Measurements from ENCODE around the gene ATRIP.
"Not testable (repeated sequence)": the region's sequence is repeated elsewhere in the genome, so short reads cannot be mapped to it uniquely, and the experiment has no call there.

The ATRIP gene

DNA sequence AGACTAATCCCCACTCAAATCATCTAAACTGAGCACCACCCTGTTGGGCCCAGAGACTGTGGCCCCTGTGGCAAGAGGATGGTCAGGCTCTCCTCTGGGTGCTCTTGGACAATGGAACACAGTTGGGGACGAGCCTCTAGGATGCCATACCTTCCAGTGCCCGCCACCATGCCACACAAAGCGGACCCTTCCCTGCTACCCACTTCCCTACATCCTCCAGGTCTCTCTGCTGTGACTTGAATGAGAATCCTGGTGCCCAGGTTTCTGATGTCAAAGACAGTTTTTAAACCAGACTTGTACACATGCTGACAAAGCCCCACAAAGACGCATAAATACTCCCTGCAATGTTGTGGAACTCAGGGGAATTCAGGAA, 11.3 kb upstream of the ATRIP start:
- FAIRE-seq (no peak), DNase-seq (ENCODE audit: extremely low spot score, insufficient read length, low read depth) (no peak)

DNA sequence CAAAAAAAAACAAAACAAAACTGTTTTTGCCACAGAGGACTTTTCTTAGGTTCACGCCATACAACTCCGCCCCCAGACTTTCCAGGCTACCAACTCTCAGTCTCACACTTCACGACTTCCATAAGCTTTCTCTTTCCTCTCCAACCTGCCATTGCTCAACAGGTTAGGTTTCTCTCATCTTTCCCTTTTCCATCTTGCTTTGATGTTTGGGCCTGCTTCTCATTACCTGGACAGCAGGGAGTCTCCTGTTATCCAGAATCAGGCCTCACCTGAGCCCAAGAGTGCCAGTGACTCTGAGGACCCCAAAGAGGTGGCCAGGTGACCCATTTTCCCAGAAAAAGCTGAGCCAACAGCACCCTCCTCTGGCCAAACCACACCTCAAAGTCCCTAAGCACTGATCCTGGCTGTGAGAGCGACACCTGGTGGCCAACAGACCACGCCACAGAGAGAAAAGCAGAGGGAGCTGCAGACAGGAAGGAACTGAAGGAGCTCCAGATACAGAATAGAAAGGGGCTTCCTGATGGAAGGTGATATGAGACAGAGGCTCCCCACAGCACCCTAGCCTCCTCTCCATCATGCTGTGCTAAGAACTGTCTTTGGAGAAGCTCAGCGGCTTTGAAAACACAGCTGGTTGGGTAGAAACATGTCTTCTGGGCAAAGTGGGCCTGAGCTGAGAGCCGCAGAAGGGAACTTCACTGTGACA, 10.6 kb upstream of the ATRIP start:
- DNase-seq (ENCODE audit: extremely low spot score, insufficient read length, low read depth): peak; percentile 63
- FAIRE-seq: peak; percentile 95

DNA sequence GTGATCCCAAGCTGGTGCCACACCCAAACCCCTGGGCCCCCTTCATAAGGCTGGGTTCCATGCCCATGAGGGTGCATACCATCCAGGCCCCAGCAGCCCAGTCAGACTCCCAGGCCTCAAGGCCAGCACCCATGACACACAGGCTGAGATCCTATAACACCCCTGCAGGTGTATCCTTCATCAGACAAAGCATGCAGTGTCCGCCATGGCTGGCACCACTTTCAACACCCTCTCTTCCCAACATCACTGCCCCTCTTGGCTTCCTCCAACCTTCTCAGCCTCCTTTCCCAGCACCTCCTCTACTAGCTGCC, 10.1 kb upstream of the ATRIP start:
- no peak for DNase-seq (ENCODE audit: extremely low spot score, insufficient read length, low read depth)
- FAIRE-seq: no peak

DNA sequence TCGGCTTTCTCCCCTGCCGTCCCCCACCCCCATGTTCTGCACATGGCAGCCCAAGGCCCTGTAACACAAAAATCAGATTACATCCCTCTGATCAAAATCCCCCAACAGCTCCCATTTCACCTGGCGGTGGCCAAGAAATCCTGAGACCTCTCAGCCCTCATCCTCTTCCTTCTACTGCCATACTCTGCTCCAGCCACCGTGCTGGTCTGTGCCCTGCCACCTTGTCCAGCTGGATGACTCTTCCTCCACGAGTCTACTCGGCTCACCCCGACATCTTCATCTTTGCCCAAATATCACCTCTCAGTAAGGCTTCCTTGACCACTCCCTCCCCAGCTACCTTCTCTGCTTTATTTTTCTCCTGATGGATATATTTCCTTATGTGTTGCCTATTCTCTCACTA, 9.7 kb upstream of the ATRIP start:
- DNase-seq (ENCODE audit: extremely low spot score, insufficient read length, low read depth) (no peak), FAIRE-seq (no peak)

DNA sequence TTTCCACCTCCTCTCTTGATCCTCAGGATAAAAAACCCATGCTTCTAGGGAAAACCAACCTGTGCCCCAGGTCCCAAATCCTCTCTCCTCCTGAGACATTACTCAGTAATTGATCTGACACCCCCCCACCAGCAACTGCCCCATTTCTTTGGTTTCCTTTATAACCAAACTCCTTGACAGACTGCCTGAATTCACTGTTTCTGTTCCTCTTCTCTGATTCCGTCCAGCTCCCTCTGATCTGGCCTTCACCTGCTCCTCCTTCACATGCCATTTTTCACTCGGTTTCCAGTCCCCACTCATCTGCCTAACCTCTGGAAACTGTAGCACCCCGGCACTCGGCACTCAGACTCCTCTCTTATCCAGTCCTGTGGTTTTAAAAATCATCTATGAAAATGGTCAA, 8.7 kb upstream of the ATRIP start:
- DNase-seq (ENCODE audit: extremely low spot score, insufficient read length, low read depth) (no peak), FAIRE-seq (peak; percentile 26)

DNA sequence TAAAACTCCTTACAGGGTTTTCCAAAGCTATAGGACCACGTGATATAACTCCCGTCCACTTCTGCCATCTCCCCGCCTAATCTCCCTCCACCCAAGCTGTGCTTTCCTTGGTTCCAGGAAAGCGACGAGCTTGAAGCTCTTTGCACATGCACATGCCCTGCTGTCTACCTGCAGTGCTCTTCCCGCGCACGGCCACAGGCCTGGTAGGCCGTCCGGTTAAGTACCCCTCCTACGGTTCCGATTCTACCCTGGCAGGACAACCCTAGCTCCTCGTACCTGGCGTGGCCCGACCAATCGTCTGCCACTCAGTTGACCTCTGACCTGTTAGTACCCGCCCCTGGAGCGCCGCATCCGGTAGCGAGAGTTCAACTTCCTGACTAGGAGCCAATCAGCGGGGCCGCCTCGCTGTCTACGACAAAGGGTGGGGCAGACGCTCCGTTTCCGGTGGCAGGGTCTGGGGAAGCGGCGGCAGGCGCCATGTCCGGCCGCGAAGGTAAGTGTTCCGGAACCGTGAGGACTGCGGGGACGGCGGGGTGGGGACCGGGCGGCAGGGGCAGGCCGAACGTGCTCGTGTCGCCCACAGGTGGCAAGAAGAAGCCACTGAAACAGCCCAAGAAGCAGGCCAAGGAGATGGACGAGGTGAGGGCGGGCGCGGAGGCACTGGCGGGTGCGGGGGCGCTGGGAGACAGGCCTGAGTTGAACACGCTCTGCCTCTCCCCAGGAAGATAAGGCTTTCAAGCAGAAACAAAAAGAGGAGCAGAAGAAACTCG, 6.5 kb upstream of the ATRIP start, which contains the start of the genes CCDC51 and TMA7:
CCDC51 (minus strand) TSS at position 300 of the 770 bp plus-strand sequence. CDS start 4,991 bp downstream, outside the sequence.
TMA7 (plus strand) TSS at position 438 of the 770 bp plus-strand sequence; CDS start at position 478, 40 bp downstream.
- DNase-seq (ENCODE audit: extremely low spot score, insufficient read length, low read depth) (peak; percentile 99), FAIRE-seq (peak; percentile 99)

DNA sequence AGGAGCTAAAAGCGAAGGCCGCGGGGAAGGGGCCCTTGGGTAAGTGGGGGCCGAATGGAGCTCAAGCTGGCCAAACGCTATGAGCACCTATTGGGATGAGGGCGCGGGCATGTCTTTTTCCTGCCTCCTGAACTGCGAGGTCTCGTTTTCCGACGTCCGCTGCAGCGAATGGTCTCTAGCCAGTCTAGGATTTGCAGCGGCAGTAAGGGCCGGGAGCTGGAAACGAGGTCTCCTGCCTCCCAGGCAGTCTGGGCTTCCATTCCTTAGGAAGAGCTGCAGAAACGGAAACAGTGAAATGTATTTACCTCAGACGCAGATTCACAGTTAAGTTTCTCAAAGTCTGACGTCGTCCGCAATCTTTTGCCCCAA, 6.0 kb upstream of the ATRIP start:
- DNase-seq (ENCODE audit: extremely low spot score, insufficient read length, low read depth) (no peak), FAIRE-seq (peak; percentile 39)

DNA sequence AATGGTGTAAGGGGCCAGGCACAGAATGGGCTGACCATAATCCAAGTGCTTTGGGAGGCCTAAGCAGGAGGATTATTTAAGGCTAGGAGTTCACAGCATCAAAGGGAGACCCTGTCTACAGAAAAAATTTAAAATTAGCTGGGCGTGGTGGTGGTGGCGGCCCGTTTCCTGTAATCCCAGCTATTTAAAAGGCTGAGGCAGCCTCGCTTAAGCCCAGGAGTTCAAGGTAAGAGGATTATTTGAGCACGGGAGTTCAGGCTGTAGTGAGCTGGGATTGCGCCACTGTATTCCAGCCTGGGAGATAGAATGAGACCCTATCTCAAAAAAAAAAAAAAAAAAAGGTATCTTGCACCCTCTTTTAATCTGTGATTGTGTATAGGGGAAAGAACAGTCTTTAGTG, 4.6 kb upstream of the ATRIP start:
- DNase-seq (ENCODE audit: extremely low spot score, insufficient read length, low read depth) (no peak), FAIRE-seq (no peak)

DNA sequence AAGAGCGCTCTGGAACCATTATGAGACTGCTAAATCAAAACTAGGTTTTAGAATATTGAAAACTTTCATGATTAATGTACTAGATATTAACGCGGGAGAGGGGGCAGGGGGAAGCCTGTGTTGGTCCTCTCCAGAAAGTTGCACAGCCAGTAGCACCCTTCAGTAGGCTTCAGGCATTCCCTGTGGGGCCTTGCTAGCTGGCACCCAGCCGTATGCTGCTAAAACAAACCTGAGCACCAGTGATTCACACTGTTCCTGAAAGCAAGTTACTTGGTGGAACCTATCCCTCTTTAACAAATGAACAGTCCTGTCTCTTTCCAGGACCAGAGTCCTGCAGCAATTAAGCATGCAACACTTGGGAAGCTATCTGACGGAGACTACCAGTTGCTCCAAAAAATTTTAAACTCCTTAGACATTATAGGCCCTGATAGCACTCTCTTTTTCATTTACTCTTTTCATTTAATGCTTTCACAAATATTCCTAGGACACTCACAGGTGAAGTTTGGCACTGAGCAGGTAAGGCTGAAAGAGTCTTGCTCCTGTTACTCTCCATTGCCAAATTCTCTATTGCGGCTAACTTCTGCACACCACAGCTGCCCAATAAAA, 1.2 kb upstream of the ATRIP start:
- DNase-seq (ENCODE audit: extremely low spot score, insufficient read length, low read depth) (no peak), FAIRE-seq (no peak)

DNA sequence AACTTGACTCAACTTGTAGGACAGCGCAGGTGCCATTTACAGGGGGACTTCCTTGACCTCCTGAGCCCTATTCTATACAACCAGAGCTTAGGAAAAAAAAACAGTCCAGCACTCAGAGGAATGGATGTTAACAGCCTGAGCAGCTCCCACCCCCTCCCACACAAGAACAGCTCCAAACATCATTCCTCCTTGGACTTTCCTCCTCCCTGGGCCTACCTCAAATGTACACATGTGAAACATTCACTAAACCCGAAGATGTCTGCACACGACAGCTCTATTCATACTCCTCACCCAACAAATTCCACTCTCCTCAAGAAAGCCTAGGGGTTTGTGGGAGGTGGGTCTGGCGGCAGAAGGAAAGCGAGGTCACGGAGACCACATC, 503 bp upstream of the ATRIP start:
- DNase-seq (ENCODE audit: extremely low spot score, insufficient read length, low read depth): no peak
- no peak for FAIRE-seq

DNA sequence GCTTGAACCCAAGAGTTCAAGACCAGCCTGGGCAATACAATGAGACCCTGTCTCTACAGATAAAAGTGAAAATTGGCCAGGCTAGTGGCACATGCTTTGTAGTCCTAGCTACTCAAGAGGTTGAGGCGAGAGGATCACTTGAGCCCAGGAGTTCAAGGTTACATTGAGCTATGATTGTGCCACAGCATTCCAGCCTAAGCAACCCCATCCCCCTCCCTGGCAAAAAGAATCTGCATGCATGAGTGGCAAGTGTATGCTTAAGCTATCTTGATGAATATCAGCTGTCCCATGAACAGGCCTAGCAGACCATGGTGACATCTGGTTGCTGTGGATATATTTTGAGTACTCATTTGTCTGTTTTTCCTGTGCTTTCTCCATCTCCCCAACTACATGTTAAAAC, 4.7 kb downstream of the ATRIP start:
- FAIRE-seq (no peak), DNase-seq (ENCODE audit: extremely low spot score, insufficient read length, low read depth) (no peak)

DNA sequence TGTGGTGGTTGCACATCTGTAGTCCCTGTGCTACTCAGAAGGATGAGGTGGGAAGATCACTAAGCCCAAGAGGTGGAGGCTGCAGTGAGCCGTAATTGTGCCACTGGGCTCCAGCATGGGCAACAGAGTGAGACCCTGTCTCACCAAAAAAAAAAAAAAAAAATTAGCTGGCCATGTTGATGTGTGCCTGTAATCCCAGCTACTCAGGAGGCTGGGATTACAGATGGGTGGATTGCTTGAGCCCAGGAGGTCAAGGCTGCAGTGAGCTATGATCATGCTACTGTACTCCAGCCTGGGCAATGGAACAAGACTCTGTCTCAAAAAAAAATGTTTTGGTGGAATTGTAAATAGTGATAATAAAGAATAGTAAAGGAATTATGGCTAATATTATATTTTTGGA, 9.9 kb downstream of the ATRIP start:
- no peak for FAIRE-seq

DNA sequence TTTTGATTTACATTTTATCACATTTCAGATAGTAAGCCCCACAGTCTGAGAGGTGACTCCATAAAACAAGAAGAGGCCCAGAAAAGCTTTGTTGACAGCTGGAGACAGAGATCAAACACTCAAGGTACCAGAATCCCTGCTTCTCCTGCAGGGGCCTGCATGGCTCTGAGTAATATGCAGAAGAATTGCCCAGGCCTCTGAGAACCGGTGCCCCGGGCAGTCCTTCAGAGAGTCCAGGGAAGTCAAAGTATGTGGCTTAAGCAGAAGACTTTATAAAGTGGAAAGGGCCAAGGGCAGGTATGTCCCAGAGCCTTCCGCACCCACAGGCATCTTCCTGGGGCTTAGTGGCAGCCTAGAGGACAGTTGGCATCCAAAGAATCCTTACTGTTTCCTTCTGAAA, 12.8 kb downstream of the ATRIP start:
- FAIRE-seq (no peak), DNase-seq (ENCODE audit: extremely low spot score, insufficient read length, low read depth) (no peak)

More for the DNA sequence above, 9.9 kb downstream of the ATRIP start:
- DNase-seq (ENCODE audit: extremely low spot score, insufficient read length, low read depth): no peak

DNA sequence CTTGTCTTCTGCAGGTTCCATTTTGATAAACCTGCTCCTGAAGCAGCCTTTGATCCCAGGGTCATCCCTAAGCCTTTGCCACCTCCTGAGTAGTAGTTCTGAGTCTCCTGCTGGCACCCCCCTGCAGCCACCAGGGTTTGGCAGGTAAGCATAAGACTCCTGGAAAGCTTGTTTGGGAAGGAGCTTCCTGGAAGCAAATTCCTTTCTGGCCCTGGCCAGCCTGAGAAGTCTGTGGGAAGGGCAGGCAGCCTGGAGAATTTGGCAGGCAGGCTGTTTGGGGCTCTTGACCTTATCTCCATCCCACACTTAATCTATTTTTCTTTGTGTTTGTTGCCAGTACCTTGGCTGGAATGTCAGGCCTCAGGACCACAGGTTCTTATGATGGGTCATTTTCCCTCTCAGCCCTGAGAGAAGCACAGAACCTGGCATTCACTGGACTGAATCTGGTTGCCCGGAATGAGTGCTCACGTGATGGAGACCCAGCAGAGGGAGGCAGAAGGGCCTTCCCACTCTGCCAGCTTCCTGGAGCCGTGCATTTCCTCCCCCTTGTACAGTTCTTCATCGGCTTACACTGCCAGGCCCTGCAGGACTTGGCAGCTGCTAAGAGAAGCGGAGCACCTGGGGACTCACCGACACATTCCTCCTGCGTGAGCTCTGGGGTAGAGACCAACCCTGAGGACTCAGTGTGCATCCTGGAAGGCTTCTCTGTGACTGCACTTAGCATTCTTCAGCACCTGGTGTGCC, 13.4 kb downstream of the ATRIP start:
- FAIRE-seq (no peak), DNase-seq (ENCODE audit: extremely low spot score, insufficient read length, low read depth) (no peak)

DNA sequence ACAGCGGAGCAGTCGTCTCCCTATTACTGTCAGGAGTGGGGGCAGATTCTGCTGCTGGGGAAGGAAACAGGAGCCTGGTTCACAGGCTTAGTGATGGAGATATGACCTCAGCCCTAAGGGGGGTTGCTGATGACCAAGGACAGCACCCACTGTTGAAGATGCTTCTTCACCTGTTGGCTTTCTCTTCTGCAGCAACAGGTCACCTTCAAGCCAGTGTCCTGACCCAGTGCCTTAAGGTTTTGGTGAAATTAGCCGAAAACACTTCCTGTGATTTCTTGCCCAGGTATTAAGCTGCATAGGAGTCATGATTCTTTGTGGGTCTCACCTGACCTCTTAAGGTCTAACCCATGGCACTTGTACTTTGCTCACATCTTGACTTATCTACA, 14.0 kb downstream of the ATRIP start:
- FAIRE-seq (no peak), DNase-seq (ENCODE audit: extremely low spot score, insufficient read length, low read depth) (no peak)

DNA sequence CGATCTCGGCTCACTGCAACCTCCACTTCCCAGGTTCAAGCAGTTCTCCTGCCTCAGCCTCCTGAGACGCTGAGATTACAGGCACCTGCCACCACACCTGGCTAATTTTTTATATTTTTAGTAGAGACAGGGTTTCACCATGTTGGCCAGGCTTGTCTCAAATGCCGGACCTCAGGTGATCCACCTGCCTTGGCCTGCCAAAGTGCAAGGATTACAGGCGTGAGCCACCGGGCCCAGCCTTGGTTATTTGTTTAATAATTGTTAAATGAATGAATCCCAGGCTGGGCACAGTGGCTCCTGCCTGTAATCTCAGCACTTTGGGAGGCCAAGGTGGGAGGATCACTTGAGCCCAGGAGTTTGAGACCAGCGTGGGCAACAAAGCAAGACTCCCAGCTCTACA, 15.2 kb downstream of the ATRIP start:
- DNase-seq (ENCODE audit: extremely low spot score, insufficient read length, low read depth); FAIRE-seq: not testable (repeated sequence)

DNA sequence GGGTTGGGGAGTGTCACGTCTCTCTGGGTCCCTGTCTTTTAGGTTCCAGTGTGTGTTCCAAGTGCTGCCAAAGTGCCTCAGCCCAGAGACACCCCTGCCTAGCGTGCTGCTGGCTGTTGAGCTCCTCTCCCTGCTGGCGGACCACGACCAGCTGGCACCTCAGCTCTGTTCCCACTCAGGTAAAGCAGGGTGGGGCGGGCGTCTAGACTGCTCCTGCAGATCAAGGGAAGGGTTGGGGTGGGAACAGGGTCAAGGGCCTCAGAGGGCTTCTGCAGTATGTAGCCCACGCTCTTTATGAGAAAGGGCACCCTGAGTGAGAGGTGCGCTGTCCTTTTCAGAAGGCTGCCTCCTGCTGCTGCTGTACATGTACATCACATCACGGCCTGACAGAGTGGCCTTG, 17.2 kb downstream of the ATRIP start:
- no peak for FAIRE-seq
- no peak for DNase-seq (ENCODE audit: extremely low spot score, insufficient read length, low read depth)

DNA sequence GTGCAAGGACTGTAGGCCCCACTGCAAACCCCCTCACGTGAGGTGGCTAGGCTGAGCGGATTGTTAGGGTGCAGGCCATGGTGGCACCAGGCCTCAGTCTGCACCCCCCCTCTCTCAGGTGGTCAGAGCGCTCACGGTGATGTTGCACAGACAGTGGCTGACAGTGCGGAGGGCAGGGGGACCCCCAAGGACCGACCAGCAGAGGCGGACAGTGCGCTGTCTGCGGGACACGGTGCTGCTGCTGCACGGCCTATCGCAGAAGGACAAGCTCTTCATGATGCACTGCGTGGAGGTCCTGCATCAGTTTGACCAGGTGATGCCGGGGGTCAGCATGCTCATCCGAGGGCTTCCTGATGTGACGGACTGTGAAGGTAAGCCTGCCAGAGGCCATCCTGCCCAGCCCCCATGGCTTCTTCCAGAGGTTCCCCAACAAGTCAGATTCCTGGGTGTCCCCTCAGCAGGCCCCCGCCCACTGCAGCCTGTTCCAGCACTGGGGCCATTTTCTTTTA, 18.2 kb downstream of the ATRIP start:
- DNase-seq (ENCODE audit: extremely low spot score, insufficient read length, low read depth) (no peak), FAIRE-seq (no peak)

DNA sequence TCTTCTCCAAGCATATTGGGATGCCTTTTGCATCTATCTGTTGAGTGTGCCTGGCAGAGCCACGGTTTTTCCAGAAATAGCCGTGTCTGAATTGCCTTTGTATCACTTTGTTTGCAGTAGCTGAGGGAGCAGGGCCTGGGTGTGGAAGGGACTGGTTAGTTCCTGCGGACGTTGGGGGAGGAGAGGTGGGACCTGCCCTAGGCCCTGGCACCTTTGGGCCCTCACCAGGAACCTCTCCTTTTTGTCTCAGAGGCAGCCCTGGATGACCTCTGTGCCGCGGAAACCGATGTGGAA, 18.6 kb downstream of the ATRIP start:
- DNase-seq (ENCODE audit: extremely low spot score, insufficient read length, low read depth): no peak
- FAIRE-seq: no peak

DNA sequence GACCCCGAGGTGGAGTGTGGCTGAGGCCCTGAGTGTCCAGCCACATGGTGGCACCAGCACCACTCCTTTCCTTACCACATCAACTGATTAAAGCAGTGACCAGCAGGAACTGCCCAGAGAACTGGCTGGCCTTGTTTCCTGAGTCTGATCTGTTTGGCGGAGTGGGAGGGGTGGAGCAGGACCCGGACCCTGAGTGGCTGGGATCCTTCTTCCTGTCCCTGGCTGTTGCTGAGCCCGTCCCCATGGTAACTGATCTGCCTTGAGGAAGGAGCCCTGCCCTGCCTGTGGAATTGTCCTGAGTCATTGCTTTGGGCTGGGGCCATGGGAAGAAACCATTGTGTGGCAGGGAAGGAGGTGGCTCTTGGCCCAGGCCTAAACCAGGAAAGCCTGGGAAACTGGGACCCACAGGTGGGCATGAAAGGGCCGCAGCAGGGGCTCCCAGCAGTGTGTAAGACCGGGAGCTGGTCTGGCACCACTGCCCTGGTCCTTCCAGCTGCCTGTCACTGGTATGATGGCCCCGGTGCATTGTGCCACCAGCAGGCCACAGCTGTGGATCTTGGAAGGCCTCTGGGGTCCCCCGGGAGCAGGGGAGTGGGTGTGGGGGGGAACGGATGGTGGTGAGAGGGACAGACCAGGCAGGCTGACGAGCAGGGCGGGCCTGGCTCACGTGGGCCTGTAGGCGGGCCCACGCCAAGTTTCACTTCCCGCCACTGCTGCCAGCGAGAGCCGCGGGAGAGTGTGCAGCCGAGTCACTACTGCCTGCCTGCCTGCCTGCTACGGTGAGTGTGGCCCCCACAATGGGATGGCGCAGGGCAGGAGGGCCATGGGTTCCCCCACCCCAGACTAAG, 19.2 kb downstream of the ATRIP start:
- peak; percentile 84 for FAIRE-seq
- peak; percentile 89 for DNase-seq (ENCODE audit: extremely low spot score, insufficient read length, low read depth)
